Stomach (tissue), 9 donors: ENCODE results near the gene GRIA4. TPM values are rescaled to one million over a fixed set of nuclear protein-coding genes. Genes with fewer than 3 reads are reported as not detected.

Experiments
- DNase-seq, 2 donors: peaks; one replicate each; pipeline versions ENCODE4 v3.0.0 to v3.0.0-alpha.2; 2013 to 2019
- H3K27ac ChIP-seq, 5 donors: fragments of 200-600 bp in 4 of 5; sonication (generic) in 4 of 5; one replicate each; pipeline ENCODE4 v1.5.1; 2013 to 2019; ENCODE audit warnings: mild to moderate bottlenecking in 1 of 5, moderate library complexity in 1 of 5
- H3K27me3 ChIP-seq, 3 donors: fragments of 200-600 bp; sonication (generic); one replicate each; pipeline ENCODE4 v1.5.1; 2017 to 2019; ENCODE audit warnings: mixed run types in 1 of 3
- H3K36me3 ChIP-seq, 4 donors: fragments of 200-600 bp; sonication (generic); 1 replicate in 3 of 4; 2 replicates in 1 of 4; pipeline ENCODE4 v1.5.1; 2016 to 2019
- H3K4me1 ChIP-seq, 4 donors: fragments of 200-600 bp; sonication (generic); one replicate each; pipeline ENCODE4 v1.5.1; 2016 to 2019
- H3K4me3 ChIP-seq, 4 donors: fragments of 200-600 bp; sonication (generic) in 3 of 4; one replicate each; pipeline ENCODE4 v1.5.1; 2016 to 2019; ENCODE audit warnings: mild to moderate bottlenecking in 1 of 4
- H3K9me3 ChIP-seq, 4 donors: fragments of 200-600 bp; sonication (generic); one replicate each; pipeline ENCODE4 v1.5.1; 2016 to 2019
- EP300 ChIP-seq: sonication (generic); formaldehyde crosslinking; IDR thresholded peaks from one replicate; pipeline ENCODE4 v1.6.1; 2017; ENCODE audit warnings: antibody characterized with exemption
- POLR2A ChIP-seq, 4 donors: fragments of 450-650 bp; IDR thresholded peaks; one replicate each; pipeline ENCODE4 v1.6.1; 2016; ENCODE audit warnings: antibody characterized with exemption in 4 of 4, control low read depth in 2 of 4, mild to moderate bottlenecking in 1 of 4, moderate library complexity in 1 of 4
- POLR2AphosphoS5 ChIP-seq, 3 donors: sonication (generic); formaldehyde crosslinking; IDR thresholded peaks; one replicate each; pipeline ENCODE4 v1.6.1; 2016; ENCODE audit warnings: antibody characterized with exemption in 3 of 3
- WGBS, 5 donors: extraction: QIAGEN DNeasy Blood & Tissue Kit in 3 of 5; methylation state at CpG; one replicate each; pipeline versions ENCODE4 v1.1.5 to v1.1.7; 2013 to 2018; 5-methylcytosine and 5-hydroxymethylcytosine counted together
- intact Hi-C: fragments of 100-400 bp; cut with DNase I; formaldehyde crosslinking; loops from one replicate; pipeline ENCODE4 v1.15.1; 2023; ENCODE audit warnings: low total_unique reads
- polyA plus RNA-seq, 3 donors: library from polyadenylated mRNA; stranded (reverse); fragments of 200-250 nt; gene quantifications; one replicate each; pipeline ENCODE4 v1.2.3, GENCODE V29; 2013
- total RNA-seq, 5 donors: library from RNA; depleted of rRNA; stranded (reverse); fragments of >200 nt; gene quantifications; one replicate each; pipeline versions ENCODE4 v1.1.0 to v1.2.3, GENCODE V29; 2014 to 2016
- TF ChIP-seq, protein P1 (sequence below), 7 experiments: fragments of 450-650 bp in 4 of 7; fragments of 200-600 bp in 3 of 7; sonication (generic) in 3 of 7; IDR thresholded peaks; one replicate each; pipeline ENCODE4 v1.5.1; 2016 to 2019; ENCODE audit warnings: antibody characterized with exemption in 7 of 7, control low read depth in 2 of 7, mild to moderate bottlenecking in 1 of 7
- donor health status: healthy with polysubstance abuse.
- donor health status: Bipolar disorder and iron deficiency.
- donor health status: healthy.

The GRIA4 gene
- total and polyA plus RNA-seq, 8 donors = under 0.01 to 5.9 (median 2.0) TPM; not detected in 1

DNA sequence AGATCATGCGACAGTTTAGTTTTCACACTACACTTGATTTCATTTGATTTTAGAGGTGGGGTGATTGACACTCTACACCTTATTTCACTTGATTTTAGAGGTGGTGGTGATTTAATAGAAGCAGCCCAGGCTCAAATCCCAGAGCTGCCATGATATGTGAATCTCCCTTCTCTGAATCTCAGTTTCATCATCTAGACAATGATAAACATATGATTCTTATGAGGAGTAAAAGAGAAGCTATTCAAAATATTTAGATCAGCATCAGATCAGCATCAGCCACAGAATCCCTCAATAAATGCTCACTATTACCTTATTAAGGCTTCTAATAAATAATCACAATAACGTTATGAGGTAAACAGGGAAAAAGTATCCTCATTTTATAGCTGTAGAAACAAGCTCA is 313.4 kb downstream of the GRIA4 start:
- H3K4me3 ChIP-seq = no peak overlapping the region
- no peak for DNase-seq
- H3K9me3 ChIP-seq = no peaks in the 10 kb centered on the region
- H3K36me3 ChIP-seq = no peaks in the 10 kb centered on the region
- H3K27me3 ChIP-seq = no peaks in the 10 kb centered on the region
- H3K4me1 ChIP-seq = no peaks in the 10 kb centered on the region
- no peak overlapping the region for H3K27ac ChIP-seq
- intact Hi-C loops = no loop called here
- 66 to 79% (median 74%) methylated on average over 2 of the region's 2 CpGs for WGBS, 5 donors
- no peak for TF ChIP-seq EP300
- no peak for TF ChIP-seq POLR2AphosphoS5 (IDR thresholded peaks at IDR 0.05)

DNA sequence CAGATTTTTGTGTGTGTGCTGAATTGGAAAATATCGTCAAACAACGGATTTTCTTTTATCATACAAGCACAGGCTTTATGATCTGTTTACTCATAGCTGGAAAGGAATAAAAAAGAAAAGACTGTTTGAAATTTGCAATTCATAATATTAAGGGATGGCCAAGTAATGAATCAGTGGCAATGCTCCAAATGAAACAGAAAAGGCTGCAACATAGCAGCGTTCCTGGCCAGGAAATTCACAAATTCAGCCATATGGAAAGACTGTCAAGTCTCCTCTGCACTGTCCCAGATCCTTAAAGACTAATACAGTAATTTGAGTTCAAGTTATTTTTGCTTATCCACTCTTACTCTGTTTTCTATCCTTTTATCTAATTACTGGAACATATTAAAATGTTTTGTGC is 313.9 kb downstream of the GRIA4 start:
- peak in 1 of 2 donors; percentile 67 for DNase-seq
- Histone ChIP-seq H3K4me3 (no peak overlapping the region), H3K36me3 (no peaks in the 10 kb centered on the region), H3K27ac (no peak overlapping the region), H3K9me3 (no peaks in the 10 kb centered on the region), H3K4me1 (no peaks in the 10 kb centered on the region), H3K27me3 (no peaks in the 10 kb centered on the region)
- 35 to 61% (median 47%) methylated on average over 3 of the region's 3 CpGs for WGBS, 5 donors
- intact Hi-C loops = no loop called here
- no peak for TF ChIP-seq POLR2AphosphoS5 (IDR thresholded peaks at IDR 0.05)
- no peak for TF ChIP-seq EP300
- TF ChIP-seq, protein P1, sequence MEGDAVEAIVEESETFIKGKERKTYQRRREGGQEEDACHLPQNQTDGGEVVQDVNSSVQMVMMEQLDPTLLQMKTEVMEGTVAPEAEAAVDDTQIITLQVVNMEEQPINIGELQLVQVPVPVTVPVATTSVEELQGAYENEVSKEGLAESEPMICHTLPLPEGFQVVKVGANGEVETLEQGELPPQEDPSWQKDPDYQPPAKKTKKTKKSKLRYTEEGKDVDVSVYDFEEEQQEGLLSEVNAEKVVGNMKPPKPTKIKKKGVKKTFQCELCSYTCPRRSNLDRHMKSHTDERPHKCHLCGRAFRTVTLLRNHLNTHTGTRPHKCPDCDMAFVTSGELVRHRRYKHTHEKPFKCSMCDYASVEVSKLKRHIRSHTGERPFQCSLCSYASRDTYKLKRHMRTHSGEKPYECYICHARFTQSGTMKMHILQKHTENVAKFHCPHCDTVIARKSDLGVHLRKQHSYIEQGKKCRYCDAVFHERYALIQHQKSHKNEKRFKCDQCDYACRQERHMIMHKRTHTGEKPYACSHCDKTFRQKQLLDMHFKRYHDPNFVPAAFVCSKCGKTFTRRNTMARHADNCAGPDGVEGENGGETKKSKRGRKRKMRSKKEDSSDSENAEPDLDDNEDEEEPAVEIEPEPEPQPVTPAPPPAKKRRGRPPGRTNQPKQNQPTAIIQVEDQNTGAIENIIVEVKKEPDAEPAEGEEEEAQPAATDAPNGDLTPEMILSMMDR (IDR thresholded peaks at IDR 0.05) = no peak
- no peak for TF ChIP-seq POLR2A (IDR thresholded peaks at IDR 0.05)

DNA sequence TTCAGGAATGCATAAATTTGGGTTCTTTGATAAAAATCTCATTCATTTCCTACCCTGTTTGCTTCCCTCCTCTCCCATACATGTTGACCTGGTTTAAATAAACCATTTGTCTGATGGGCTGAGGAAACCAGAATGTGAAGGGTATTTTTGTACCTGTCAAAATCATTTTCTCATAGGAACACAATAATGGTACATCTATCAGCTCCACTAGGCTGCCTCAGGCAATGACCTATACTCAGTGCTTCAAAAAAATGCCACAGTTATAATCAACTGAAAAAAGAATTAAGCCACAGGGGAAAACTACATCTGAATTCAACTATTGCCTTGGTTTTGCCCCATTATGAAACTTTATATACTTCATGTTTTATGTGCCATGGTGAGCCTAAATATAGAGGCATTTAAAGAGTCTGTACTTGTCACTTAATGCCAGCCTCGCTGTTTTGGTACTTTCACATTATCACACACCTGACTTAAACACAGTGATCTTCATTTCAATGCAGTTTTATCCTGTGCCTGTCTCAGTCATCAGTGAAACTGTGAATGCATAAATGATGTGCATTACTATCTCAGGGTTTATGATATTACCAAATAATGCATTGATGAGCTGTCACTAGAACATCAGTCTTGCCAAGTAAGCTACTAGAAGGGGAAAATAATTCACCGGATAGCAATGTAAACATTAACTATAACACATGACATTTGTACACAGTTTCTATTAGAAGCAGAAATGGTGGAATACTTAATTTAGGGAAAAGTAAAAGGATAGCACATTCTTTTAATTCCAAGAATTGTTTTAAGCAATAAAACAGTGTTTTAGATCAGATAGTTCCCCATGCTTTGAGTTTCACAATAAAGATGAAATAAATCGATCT is 319.4 kb downstream of the GRIA4 start:
- Histone ChIP-seq H3K9me3 (no peaks in the 10 kb centered on the region), H3K36me3 (no peaks in the 10 kb centered on the region), H3K27ac (no peak overlapping the region), H3K27me3 (no peaks in the 10 kb centered on the region), H3K4me1 (no peaks in the 10 kb centered on the region), H3K4me3 (no peak overlapping the region)
- 54 to 61% (median 59%) methylated on average over 3 of the region's 3 CpGs for WGBS, 5 donors
- TF ChIP-seq POLR2A (IDR thresholded peaks at IDR 0.05) = no peak
- TF ChIP-seq, protein P1 (IDR thresholded peaks at IDR 0.05) = no peak
- TF ChIP-seq EP300 = no peak
- TF ChIP-seq POLR2AphosphoS5 (IDR thresholded peaks at IDR 0.05) = no peak
- DNase-seq = no peak
- intact Hi-C loops = no loop called here

DNA sequence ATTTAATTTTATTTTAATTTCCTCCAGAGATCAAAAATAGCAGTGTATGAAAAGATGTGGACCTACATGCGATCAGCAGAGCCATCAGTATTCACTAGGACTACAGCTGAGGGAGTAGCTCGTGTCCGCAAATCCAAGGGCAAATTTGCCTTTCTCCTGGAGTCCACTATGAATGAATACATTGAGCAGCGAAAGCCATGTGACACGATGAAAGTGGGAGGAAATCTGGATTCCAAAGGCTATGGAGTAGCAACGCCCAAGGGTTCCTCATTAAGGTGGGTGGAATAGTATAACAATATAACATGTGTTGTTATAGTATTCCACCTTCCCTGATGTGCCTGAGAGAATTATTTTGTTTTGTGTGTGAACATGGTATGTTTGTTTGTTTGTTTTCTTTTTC is 323.8 kb downstream of the GRIA4 start:
- Histone ChIP-seq H3K9me3 (no peaks in the 10 kb centered on the region), H3K27ac (no peak overlapping the region), H3K4me3 (no peak overlapping the region), H3K36me3 (no peaks in the 10 kb centered on the region), H3K27me3 (no peaks in the 10 kb centered on the region), H3K4me1 (no peaks in the 10 kb centered on the region)
- 85 to 93% (median 91%) methylated on average over 6 of the region's 6 CpGs for WGBS, 5 donors
- DNase-seq = no peak
- intact Hi-C loops = no loop called here
- TF ChIP-seq POLR2AphosphoS5 (IDR thresholded peaks at IDR 0.05) (no peak), EP300 (no peak), POLR2A (IDR thresholded peaks at IDR 0.05) (no peak)
- TF ChIP-seq, protein P1 (IDR thresholded peaks at IDR 0.05) = no peak

DNA sequence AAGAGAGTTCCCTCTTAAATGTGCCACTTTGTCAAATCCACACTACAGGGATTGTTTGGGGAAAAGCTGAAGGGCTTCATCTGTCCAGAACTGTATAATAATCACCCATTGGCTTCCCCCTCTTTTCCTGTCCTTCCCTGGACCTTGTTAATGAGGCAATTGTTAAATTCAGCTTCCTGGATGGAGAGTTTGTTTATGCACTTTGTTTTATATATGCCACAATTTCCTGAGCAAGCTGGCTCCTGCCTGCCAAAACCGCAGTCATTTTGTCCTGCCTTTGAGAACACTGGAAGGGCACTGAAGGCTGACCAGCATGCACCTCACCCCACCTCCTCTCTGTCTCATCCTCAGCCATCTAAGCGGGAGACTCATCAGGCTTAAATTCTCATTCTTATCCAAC is 325.9 kb downstream of the GRIA4 start:
- H3K9me3 ChIP-seq = no peaks in the 10 kb centered on the region
- intact Hi-C loops = no loop called here
- WGBS, 5 donors = 44 to 51% (median 48%) methylated on average over 2 of the region's 2 CpGs
- H3K4me3 ChIP-seq = no peak overlapping the region
- no peaks in the 10 kb centered on the region for H3K27me3 ChIP-seq
- TF ChIP-seq POLR2A (IDR thresholded peaks at IDR 0.05) = no peak
- no peak for TF ChIP-seq EP300
- TF ChIP-seq POLR2AphosphoS5 (IDR thresholded peaks at IDR 0.05) = no peak
- TF ChIP-seq, protein P1 (IDR thresholded peaks at IDR 0.05) = no peak
- peak in 1 of 2 donors; percentile 15 for DNase-seq
- H3K36me3 ChIP-seq = no peaks in the 10 kb centered on the region
- H3K4me1 ChIP-seq = no peaks in the 10 kb centered on the region
- H3K27ac ChIP-seq = no peak overlapping the region
